HK-2 (cell line): Measurements from ENCODE around the gene LRRTM4.

ENCODE experiments used
- DNase-seq: peaks from one replicate; pipeline ENCODE4 v3.0.0-alpha.2; 2018; ENCODE audit not compliant: unreplicated experiment

The LRRTM4 gene

GRCh38 chr2:77470096-77470495, 52.1 kb downstream of the LRRTM4 start:
- DNase-seq = no peak

- DNase-seq = no peak
Measured at GRCh38 chr2:77469106-77469505, 53.1 kb downstream of the LRRTM4 start.

- DNase-seq = no peak
Measured at GRCh38 chr2:77459840-77460239, 62.3 kb downstream of the LRRTM4 start.

GRCh38 chr2:77458216-77458615, 64.0 kb downstream of the LRRTM4 start:
- DNase-seq = no peak

GRCh38 chr2:77457665-77458064, 64.5 kb downstream of the LRRTM4 start:
- no peak for DNase-seq

GRCh38 chr2:77443076-77443475, 79.1 kb downstream of the LRRTM4 start:
- DNase-seq = no peak

- DNase-seq = no peak
Measured at GRCh38 chr2:77434880-77435279, 87.3 kb downstream of the LRRTM4 start.

GRCh38 chr2:77428946-77429345, 93.2 kb downstream of the LRRTM4 start:
- DNase-seq = no peak

GRCh38 chr2:77421971-77422370, 100.2 kb downstream of the LRRTM4 start:
- DNase-seq = no peak

- DNase-seq = no peak
Measured at GRCh38 chr2:77418537-77418936, 103.6 kb downstream of the LRRTM4 start.

- DNase-seq = no peak
Measured at GRCh38 chr2:77404189-77404588, 118.0 kb downstream of the LRRTM4 start.

GRCh38 chr2:77398970-77399600, 123.1 kb downstream of the LRRTM4 start:
- no peak for DNase-seq

GRCh38 chr2:77397763-77398162, 124.4 kb downstream of the LRRTM4 start:
- no peak for DNase-seq

- DNase-seq = no peak
Measured at GRCh38 chr2:77395011-77395410, 127.2 kb downstream of the LRRTM4 start.

- no peak for DNase-seq
Measured at GRCh38 chr2:77391119-77391518, 131.1 kb downstream of the LRRTM4 start.

- DNase-seq = no peak
Measured at GRCh38 chr2:77387324-77387723, 134.9 kb downstream of the LRRTM4 start.

- DNase-seq = no peak
Measured at GRCh38 chr2:77372636-77373035, 149.5 kb downstream of the LRRTM4 start.

GRCh38 chr2:77370511-77370910, 151.7 kb downstream of the LRRTM4 start:
- DNase-seq = no peak

- no peak for DNase-seq
Measured at GRCh38 chr2:77363277-77363676, 158.9 kb downstream of the LRRTM4 start.

GRCh38 chr2:77348821-77349220, 173.4 kb downstream of the LRRTM4 start:
- no peak for DNase-seq

GRCh38 chr2:77336013-77336412, 186.2 kb downstream of the LRRTM4 start:
- no peak for DNase-seq

GRCh38 chr2:77328134-77328931, 193.8 kb downstream of the LRRTM4 start:
- DNase-seq = no peak

- no peak for DNase-seq
Measured at GRCh38 chr2:77325395-77325794, 196.8 kb downstream of the LRRTM4 start.
